OCI-LY3 (cell line): ENCODE results near the gene ANXA7.

Source experiments
- H2AFZ ChIP-seq: fragments of 200-600, 300-600 bp; shearing (Covaris generic); 2 replicates; pipeline ENCODE4 v1.6.0; 2014; ENCODE audit warnings: antibody characterized with exemption, low read depth, low read length
- H3K27ac ChIP-seq: fragments of 200-600, 300-600 bp; sonication (generic); 2 replicates; pipeline ENCODE4 v1.5.1; 2014; ENCODE audit warnings: mild to moderate bottlenecking, low read length, moderate library complexity, mixed read lengths
- H3K27me3 ChIP-seq: fragments of 200-600, 300-600 bp; sonication (generic); 2 replicates; pipeline ENCODE4 v1.6.1; 2014; ENCODE audit warnings: low read depth, low read length, mixed read lengths
- H3K36me3 ChIP-seq: fragments of 200-600, 300-600 bp; sonication (generic); replicated peaks from 2 replicates; pipeline ENCODE3; 2014; ENCODE audit warnings: low read depth, low read length, mixed read lengths
- H3K4me1 ChIP-seq: fragments of 300-600, 200-600 bp; sonication (generic); 2 replicates; pipeline ENCODE4 v1.6.1; 2014; ENCODE audit warnings: low read length, mixed read lengths
- H3K4me2 ChIP-seq: fragments of 200-600, 300-600 bp; sonication (generic); 2 replicates; pipeline ENCODE4 v1.6.1; 2014; ENCODE audit warnings: low read length, mixed read lengths
- H3K4me3 ChIP-seq: fragments of 300-600, 200-600 bp; sonication (generic); 2 replicates; pipeline ENCODE4 v1.5.1; 2014; ENCODE audit warnings: antibody characterized with exemption, mild to moderate bottlenecking, low read length, moderate library complexity
- H3K79me2 ChIP-seq: fragments of 300-600, 200-600 bp; shearing (Covaris generic); 2 replicates; pipeline ENCODE4 v1.6.1; 2014; ENCODE audit warnings: mild to moderate bottlenecking, low read length, mixed read lengths
- H3K9ac ChIP-seq: fragments of 300-600, 200-600 bp; shearing (Covaris generic); 2 replicates; pipeline ENCODE4 v1.6.0; 2014; ENCODE audit warnings: mild to moderate bottlenecking, low read length, moderate library complexity
- H3K9me3 ChIP-seq: fragments of 200-600, 300-600 bp; shearing (Covaris generic); 2 replicates; pipeline ENCODE4 v1.6.1; 2014; ENCODE audit warnings: low read length, mixed read lengths; ENCODE audit not compliant: insufficient read depth
- H4K20me1 ChIP-seq: fragments of 200-600, 300-600 bp; sonication (generic); 2 replicates; pipeline ENCODE4 v1.6.1; 2016; ENCODE audit warnings: low read length, mixed read lengths; ENCODE audit not compliant: insufficient read depth
- EZH2phosphoT487 ChIP-seq: fragments of 200-600 bp; shearing (Covaris generic); IDR thresholded peaks from 2 replicates; pipeline ENCODE4 v1.6.1; 2018; ENCODE audit warnings: antibody characterized with exemption, mixed run types, low read depth
- TF ChIP-seq, protein P1 (sequence below): fragments of 200-600, 300-600 bp; sonication (generic); IDR thresholded peaks from 2 replicates; pipeline ENCODE4 v1.5.1; 2014; ENCODE audit warnings: antibody characterized with exemption, low read length, low read depth

ANXA7 gene

DNA sequence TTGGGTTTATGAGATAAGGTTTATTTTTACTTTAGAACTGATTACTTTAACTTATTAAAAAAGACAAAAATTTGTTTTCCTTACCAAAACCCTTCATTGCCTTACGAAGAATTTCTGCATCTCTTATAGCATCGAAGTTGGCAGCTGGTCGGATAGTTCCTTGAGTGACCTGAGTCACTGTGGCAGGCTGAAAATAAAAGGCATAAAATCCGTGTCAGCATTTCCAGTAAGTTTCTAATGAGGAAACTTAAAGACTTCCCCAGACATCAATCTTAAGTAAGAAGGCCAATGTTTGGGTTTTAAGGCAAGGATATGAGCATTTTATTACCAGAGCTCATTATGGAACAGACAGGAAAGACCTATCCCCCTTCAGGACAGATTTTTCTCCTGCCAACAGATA, 25.6 kb downstream of the ANXA7 start:
- H3K9ac ChIP-seq = no peak overlapping the region
- no peaks in the 10 kb centered on the region for H3K27me3 ChIP-seq
- no peaks in the 10 kb centered on the region for H4K20me1 ChIP-seq
- H2AFZ ChIP-seq = no peak overlapping the region
- no peak for TF ChIP-seq EZH2phosphoT487
- TF ChIP-seq, protein P1, sequence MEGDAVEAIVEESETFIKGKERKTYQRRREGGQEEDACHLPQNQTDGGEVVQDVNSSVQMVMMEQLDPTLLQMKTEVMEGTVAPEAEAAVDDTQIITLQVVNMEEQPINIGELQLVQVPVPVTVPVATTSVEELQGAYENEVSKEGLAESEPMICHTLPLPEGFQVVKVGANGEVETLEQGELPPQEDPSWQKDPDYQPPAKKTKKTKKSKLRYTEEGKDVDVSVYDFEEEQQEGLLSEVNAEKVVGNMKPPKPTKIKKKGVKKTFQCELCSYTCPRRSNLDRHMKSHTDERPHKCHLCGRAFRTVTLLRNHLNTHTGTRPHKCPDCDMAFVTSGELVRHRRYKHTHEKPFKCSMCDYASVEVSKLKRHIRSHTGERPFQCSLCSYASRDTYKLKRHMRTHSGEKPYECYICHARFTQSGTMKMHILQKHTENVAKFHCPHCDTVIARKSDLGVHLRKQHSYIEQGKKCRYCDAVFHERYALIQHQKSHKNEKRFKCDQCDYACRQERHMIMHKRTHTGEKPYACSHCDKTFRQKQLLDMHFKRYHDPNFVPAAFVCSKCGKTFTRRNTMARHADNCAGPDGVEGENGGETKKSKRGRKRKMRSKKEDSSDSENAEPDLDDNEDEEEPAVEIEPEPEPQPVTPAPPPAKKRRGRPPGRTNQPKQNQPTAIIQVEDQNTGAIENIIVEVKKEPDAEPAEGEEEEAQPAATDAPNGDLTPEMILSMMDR = no peak
- no peaks in the 10 kb centered on the region for H3K9me3 ChIP-seq
- no peaks in the 10 kb centered on the region; the same call in 1 of the 2 replicates for H3K79me2 ChIP-seq
- no peaks in the 10 kb centered on the region for H3K4me1 ChIP-seq
- H3K36me3 ChIP-seq = peaks cover 3% of the 10 kb centered on the region
- no peak overlapping the region for H3K4me2 ChIP-seq
- no peak overlapping the region for H3K27ac ChIP-seq
- no peak overlapping the region for H3K4me3 ChIP-seq

DNA sequence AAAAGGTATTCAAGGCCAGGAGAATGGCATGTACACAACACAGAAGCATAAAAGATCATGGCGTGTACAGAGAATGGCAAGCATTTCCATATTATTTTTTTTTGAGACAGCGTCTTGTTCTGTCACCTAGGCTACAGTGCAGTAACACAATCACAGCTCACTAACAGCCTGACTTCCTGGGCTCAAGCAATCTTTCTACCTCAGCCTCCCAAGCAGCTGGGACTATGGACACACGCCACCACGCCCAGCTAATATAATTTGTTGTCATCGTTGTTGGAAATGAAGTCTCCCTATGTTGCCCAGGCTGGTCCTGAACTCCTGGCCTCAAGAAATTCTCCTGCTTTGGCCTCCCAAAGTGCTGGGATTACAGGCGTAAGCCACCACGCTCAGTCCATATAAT, 27.3 kb downstream of the ANXA7 start:
- H3K27me3 ChIP-seq = no peaks in the 10 kb centered on the region
- no peak overlapping the region for H2AFZ ChIP-seq
- TF ChIP-seq, protein P1 = no peak
- no peak for TF ChIP-seq EZH2phosphoT487
- H3K4me3 ChIP-seq = no peak overlapping the region
- H3K9me3 ChIP-seq = no peaks in the 10 kb centered on the region
- no peaks in the 10 kb centered on the region for H3K4me1 ChIP-seq
- H3K4me2 ChIP-seq = no peak overlapping the region
- H4K20me1 ChIP-seq = no peaks in the 10 kb centered on the region
- H3K36me3 ChIP-seq = peaks cover 6% of the 10 kb centered on the region
- H3K79me2 ChIP-seq = no peaks in the 10 kb centered on the region; the same call in 1 of the 2 replicates
- H3K27ac ChIP-seq = no peak overlapping the region
- H3K9ac ChIP-seq = no peak overlapping the region

DNA sequence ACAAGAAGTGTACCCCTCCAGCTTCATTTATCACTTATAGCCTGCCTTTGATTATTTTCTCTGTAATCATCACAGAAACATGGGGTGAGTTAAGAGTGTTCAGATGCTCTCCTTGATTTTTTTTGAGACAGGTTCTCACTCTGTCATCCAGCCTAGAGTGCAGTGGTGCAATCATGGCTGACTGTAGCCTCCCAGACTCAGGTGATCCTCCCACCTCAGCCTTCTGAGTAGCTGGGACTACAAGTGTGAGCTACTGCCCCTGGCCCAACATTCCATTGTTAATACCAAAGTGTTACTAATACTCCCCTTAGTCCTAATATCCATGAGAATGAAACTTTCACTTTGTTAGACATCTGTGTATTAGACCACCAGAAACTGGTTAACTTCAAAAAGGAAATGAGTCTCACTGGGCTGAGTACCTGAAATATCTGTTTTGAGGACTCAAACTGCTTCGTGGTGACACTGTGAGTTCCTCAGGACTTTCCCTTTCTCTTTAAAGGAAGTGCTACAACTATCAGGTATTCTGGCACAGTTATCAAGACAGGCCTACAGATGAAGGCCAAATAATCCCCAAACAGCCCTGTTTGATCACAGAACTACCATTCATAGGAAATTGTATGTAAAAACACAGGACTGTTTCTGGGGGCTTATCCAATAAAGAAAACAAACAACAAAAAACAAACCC, 34.7 kb downstream of the ANXA7 start:
- Histone ChIP-seq H3K9me3 (no peaks in the 10 kb centered on the region), H3K4me3 (no peak overlapping the region), H3K9ac (no peak overlapping the region), H3K36me3 (peaks cover 16% of the 10 kb centered on the region), H3K4me2 (no peak overlapping the region), H2AFZ (no peak overlapping the region), H3K79me2 (no peaks in the 10 kb centered on the region), H3K27me3 (no peaks in the 10 kb centered on the region), H4K20me1 (no peaks in the 10 kb centered on the region), H3K4me1 (no peaks in the 10 kb centered on the region), H3K27ac (no peak overlapping the region)
- TF ChIP-seq, protein P1 = no peak
- TF ChIP-seq EZH2phosphoT487 = no peak

DNA sequence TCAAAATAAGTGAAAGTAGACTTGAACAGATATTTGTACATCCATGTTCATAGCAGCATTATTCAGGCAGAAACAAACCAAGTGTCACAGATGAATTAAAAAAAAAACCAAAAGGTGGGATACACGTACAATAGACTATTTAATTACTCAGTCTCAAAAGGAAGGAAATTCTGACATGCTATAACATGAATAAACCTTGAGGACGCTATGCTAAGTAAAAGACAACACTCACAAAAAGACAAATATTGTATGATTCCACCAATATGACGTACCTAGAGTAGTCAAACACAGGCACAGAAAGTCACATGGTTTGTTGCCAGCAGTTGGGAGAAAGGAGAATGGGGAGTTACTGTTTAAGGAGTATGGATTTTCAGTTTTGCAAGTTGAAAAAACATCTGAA, 37.2 kb downstream of the ANXA7 start:
- H3K9me3 ChIP-seq = no peaks in the 10 kb centered on the region
- H3K27ac ChIP-seq = no peak overlapping the region
- H2AFZ ChIP-seq = no peak overlapping the region
- no peaks in the 10 kb centered on the region for H3K4me1 ChIP-seq
- no peaks in the 10 kb centered on the region for H3K27me3 ChIP-seq
- TF ChIP-seq, protein P1 = no peak
- TF ChIP-seq EZH2phosphoT487 = no peak
- peaks cover 12% of the 10 kb centered on the region for H3K36me3 ChIP-seq
- no peak overlapping the region for H3K9ac ChIP-seq
- H4K20me1 ChIP-seq = no peaks in the 10 kb centered on the region
- no peak overlapping the region for H3K4me2 ChIP-seq
- no peak overlapping the region for H3K4me3 ChIP-seq
- no peaks in the 10 kb centered on the region for H3K79me2 ChIP-seq
